ENCODE results near the gene ZC3H12C. TPM values are rescaled to one million over a fixed set of nuclear protein-coding genes. Genes with fewer than 3 reads are reported as not detected.
"Not testable (repeated sequence)": the region's sequence is repeated elsewhere in the genome, so short reads cannot be mapped to it uniquely, and the experiment has no call there.

The ZC3H12C gene
- total and polyA plus RNA-seq, 7 donors, result 1.8 to 21.7 (median 16.4) TPM

DNA sequence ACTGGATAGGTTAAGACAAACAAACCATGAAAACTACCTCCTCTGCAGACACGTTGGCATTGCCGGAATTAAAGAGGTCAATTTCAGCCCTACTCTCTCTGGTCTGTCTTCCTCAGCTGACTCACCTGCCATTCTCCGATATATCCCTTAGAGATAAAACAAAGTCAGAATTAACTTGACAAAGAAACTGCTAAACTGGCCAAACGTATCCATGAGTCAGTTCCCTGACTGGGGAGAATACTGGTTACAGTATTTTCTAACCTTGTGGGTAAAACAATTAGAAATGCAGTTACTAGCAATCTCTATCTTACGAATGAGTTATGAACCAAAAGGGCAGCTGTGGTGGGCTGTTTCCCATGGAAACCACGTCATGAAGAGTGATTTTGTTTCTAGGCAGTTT is 107.0 kb downstream of the ZC3H12C start:
- intact Hi-C loops (cut with DNase I), result loop anchor here (2.0 to 5.0 kb wide), 3 partner anchors 97 to 177 kb away; partner anchors contain the start of gene RDX
- TF ChIP-seq POLR2AphosphoS5 (IDR thresholded peaks at IDR 0.05), result no peak
- TF ChIP-seq EP300 (IDR thresholded peaks at IDR 0.05), result no peak
- TF ChIP-seq POLR2A (IDR thresholded peaks at IDR 0.05), result no peak
- TF ChIP-seq, protein P1, sequence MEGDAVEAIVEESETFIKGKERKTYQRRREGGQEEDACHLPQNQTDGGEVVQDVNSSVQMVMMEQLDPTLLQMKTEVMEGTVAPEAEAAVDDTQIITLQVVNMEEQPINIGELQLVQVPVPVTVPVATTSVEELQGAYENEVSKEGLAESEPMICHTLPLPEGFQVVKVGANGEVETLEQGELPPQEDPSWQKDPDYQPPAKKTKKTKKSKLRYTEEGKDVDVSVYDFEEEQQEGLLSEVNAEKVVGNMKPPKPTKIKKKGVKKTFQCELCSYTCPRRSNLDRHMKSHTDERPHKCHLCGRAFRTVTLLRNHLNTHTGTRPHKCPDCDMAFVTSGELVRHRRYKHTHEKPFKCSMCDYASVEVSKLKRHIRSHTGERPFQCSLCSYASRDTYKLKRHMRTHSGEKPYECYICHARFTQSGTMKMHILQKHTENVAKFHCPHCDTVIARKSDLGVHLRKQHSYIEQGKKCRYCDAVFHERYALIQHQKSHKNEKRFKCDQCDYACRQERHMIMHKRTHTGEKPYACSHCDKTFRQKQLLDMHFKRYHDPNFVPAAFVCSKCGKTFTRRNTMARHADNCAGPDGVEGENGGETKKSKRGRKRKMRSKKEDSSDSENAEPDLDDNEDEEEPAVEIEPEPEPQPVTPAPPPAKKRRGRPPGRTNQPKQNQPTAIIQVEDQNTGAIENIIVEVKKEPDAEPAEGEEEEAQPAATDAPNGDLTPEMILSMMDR (IDR thresholded peaks at IDR 0.05), result no peak
- Histone ChIP-seq H3K27me3 (no peaks in the 10 kb centered on the region), H3K36me3 (no peaks in the 10 kb centered on the region), H3K9me3 (no peaks in the 10 kb centered on the region), H3K4me3 (no peak overlapping the region), H3K27ac (no peak overlapping the region), H3K4me1 (no peaks in the 10 kb centered on the region)
- WGBS, 2 donors, result 80 to 84% methylated on average over 6 of the region's 6 CpGs
- no peak for DNase-seq

DNA sequence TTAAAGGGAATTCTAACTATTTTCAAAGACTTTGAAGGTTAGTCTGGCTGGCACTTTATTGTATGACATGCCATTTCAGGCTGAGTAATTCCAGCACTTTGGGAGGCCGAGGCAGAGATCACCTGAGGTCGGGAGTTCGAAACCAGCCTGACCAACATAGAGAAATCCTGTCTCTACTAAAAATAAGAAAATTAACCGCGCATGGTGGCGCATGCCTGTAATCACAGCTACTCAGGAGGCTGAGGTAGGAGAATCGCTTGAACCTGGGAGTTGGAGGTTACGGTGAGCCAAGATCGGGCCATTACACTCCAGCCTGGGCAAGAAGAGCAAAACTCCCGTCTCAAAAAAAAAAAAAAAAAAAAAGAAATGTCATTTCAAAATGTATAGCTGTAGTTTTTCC is 107.6 kb downstream of the ZC3H12C start:
- Histone ChIP-seq H3K4me3 (no peak overlapping the region), H3K4me1 (no peaks in the 10 kb centered on the region), H3K27ac (no peak overlapping the region), H3K27me3 (no peaks in the 10 kb centered on the region), H3K9me3 (no peaks in the 10 kb centered on the region), H3K36me3 (no peaks in the 10 kb centered on the region)
- TF ChIP-seq POLR2A (IDR thresholded peaks at IDR 0.05), result no peak
- TF ChIP-seq, protein P1 (IDR thresholded peaks at IDR 0.05), result no peak
- TF ChIP-seq EP300 (IDR thresholded peaks at IDR 0.05), result no peak
- no peak for TF ChIP-seq POLR2AphosphoS5 (IDR thresholded peaks at IDR 0.05)
- WGBS, 2 donors, result 90 to 91% methylated on average over 10 of the region's 10 CpGs
- intact Hi-C loops (cut with DNase I), result loop anchor here (1.0 to 5.0 kb wide), 4 partner anchors 96 to 232 kb away; partner anchors contain the start of gene RDX
- DNase-seq, result no peak

DNA sequence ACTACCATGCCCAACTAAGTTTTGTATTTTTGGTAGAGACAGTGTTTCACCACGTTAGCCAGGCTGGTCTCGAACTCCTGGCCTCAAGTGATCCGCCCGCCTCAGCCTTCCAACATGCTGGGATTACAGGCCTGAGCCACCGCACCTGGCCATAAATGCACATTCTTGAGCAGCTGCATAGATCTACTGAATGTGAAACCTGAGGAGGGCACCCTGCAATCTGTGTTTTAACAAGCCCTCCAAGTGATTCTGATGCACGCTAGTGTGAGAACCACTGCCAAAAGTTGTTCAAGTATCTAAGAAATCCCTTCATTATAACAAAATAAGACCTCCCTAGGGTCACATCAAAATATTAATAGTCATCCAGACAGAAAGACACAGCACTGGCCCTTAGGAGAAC is 113.9 kb downstream of the ZC3H12C start:
- 90 to 93% methylated on average over 6 of the region's 6 CpGs for WGBS, 2 donors
- no peaks in the 10 kb centered on the region for H3K36me3 ChIP-seq
- H3K9me3 ChIP-seq, result no peaks in the 10 kb centered on the region
- H3K27ac ChIP-seq, result no peak overlapping the region
- TF ChIP-seq POLR2A (IDR thresholded peaks at IDR 0.05) (no peak), EP300 (IDR thresholded peaks at IDR 0.05) (no peak), POLR2AphosphoS5 (IDR thresholded peaks at IDR 0.05) (no peak)
- TF ChIP-seq, protein P1 (IDR thresholded peaks at IDR 0.05), result no peak
- no peaks in the 10 kb centered on the region for H3K4me1 ChIP-seq
- no peaks in the 10 kb centered on the region for H3K27me3 ChIP-seq
- DNase-seq, result no peak
- intact Hi-C loops (cut with DNase I), result no loop called here
- H3K4me3 ChIP-seq, result no peak overlapping the region

DNA sequence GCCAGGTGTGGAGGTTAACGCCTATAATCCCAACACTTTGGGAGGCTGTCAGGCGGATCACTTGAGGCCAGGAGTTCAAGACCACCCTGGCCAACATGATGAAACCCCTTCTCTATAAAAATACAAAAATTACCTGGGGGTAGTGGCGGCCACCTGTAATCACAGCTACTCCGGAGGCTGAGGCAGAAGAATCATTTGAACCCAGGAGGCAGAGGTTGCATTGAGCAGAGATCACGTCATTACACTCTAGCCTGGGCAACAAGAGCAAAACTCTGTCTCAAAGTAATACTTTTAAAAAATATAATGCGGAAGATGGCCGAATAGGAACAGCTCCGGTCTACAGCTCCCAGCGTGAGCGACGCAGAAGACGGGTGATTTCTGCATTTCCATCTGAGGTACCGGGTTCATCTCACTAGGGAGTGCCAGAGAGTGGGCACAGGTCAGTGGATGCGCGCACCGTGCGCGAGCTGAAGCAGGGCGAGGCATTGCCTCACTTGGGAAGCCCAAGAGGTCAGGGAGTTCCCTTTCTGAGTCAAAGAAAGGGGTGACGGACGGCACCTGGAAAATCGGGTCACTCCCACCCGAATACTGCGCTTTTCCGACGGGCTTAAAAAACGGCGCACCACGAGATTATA is 115.6 kb downstream of the ZC3H12C start:
- H3K9me3 ChIP-seq; H3K27ac ChIP-seq; H3K4me1 ChIP-seq; intact Hi-C loops (cut with DNase I); H3K36me3 ChIP-seq; DNase-seq; H3K27me3 ChIP-seq: not testable (repeated sequence)
- 26 to 56% methylated on average over 25 to 29 of the region's 29 CpGs for WGBS, 2 donors
- H3K4me3 ChIP-seq, result peak overlapping the region in 3 of 4 donors; percentile 18 to 21 (median 21)

DNA sequence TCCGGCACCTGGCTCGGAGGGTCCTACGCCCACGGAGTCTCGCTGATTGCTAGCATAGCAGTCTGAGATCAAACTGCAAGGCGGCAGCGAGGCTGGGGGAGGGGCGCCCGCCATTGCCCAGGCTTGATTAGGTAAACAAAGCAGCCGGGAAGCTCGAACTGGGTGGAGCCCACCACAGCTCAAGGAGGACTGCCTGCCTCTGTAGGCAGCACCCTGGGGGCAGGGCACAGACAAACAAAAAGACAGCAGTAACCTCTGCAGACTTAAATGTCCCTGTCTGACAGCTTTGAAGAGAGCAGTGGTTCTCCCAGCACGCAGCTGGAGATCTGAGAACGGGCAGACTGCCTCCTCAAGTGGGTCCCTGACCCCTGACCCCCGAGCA is 116.1 kb downstream of the ZC3H12C start:
- H3K4me3 ChIP-seq, result peak overlapping the region in 3 of 4 donors; percentile 18 to 21 (median 21)
- H3K27ac ChIP-seq; DNase-seq; intact Hi-C loops (cut with DNase I); H3K4me1 ChIP-seq; H3K36me3 ChIP-seq; H3K27me3 ChIP-seq; H3K9me3 ChIP-seq: not testable (repeated sequence)
- WGBS, 2 donors, result 4 to 18% methylated on average over 9 of the region's 14 CpGs
